H1 (cell line): ENCODE measurements around the gene ZBTB46. TPM values are rescaled to one million over a fixed set of nuclear protein-coding genes. Genes with fewer than 3 reads are reported as not detected.

Source experiments
- ASH2L ChIP-seq: fragments of 200-600, 300-600 bp; sonication (generic); IDR thresholded peaks from one replicate; pipeline ENCODE4 v1.7.1; 2017; ENCODE audit warnings: low read length
- NANOG ChIP-seq: IDR thresholded peaks from 2 replicates; pipeline ENCODE4 v1.6.1; 2011; ENCODE audit warnings: low read length, low read depth, mild to moderate bottlenecking, inconsistent platforms; ENCODE audit not compliant: insufficient read depth, poor library complexity, severe bottlenecking
- polyA plus RNA-seq, 7 experiments: library from polyadenylated mRNA; depleted of rRNA in 3 of 7; stranded (reverse) in 5 of 7; unstranded in 2 of 7; fragments of >200 nt in 5 of 7; fragments of 200-250 nt in 2 of 7; gene quantifications; 1 replicate in 5 of 7; 2 replicates in 1 of 7; 4 replicates in 1 of 7; pipeline versions ENCODE4 v1.2.1 to v1.2.3, GENCODE V29; 2011 to 2013; ENCODE audit warnings: missing spikeins in 2 of 7, mixed read lengths in 2 of 7
- total RNA-seq: library from RNA; stranded (reverse); fragmentation: NEBNext Ultra II Directional; extraction: Animal tissue kit (Norgen Biotek cat#: 25700); gene quantifications from 2 replicates; pipeline ENCODE4 v1.2.1, GENCODE V29; 2021

ZBTB46 gene
- total and polyA plus RNA-seq, 2 of the 8 experiments (the other 6 are each of a cell fraction or from before 2014, with no cell fraction given) = 6.4 to 22.4 TPM

DNA sequence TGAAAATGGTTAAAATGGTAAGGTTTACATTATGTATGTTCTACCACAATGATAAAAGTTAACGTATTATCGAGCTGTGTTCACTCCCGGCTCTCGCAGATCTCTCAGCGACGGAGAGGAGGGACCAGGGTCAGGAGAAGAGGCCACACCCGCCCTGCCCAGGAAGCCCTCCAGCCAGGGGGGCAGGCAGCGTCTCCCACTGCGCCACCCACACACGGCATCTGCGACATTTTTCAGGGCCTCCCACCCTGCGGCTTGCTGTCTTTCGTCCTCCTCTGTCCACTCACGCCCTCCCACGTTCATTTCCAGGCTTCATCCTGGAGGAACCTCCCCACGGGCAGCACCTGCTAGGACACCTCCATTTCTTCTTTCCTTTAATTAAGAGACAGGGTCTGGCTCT lies 43.3 kb downstream of the ZBTB46 start (continued):
- TF ChIP-seq NANOG (no peak), ASH2L (no peak)
